Measurements from ENCODE around the gene OXGR1. TPM values are rescaled to one million over a fixed set of nuclear protein-coding genes. Genes with fewer than 3 reads are reported as not detected.
A peak's percentile ranks its signal among the peaks of the same experiment; 100 is the strongest.

OXGR1 gene
- total and polyA plus RNA-seq, 2 of the 8 experiments (the other 6 are each of a cell fraction or from before 2014, with no cell fraction given): 0.34 to 1.8 TPM

DNA sequence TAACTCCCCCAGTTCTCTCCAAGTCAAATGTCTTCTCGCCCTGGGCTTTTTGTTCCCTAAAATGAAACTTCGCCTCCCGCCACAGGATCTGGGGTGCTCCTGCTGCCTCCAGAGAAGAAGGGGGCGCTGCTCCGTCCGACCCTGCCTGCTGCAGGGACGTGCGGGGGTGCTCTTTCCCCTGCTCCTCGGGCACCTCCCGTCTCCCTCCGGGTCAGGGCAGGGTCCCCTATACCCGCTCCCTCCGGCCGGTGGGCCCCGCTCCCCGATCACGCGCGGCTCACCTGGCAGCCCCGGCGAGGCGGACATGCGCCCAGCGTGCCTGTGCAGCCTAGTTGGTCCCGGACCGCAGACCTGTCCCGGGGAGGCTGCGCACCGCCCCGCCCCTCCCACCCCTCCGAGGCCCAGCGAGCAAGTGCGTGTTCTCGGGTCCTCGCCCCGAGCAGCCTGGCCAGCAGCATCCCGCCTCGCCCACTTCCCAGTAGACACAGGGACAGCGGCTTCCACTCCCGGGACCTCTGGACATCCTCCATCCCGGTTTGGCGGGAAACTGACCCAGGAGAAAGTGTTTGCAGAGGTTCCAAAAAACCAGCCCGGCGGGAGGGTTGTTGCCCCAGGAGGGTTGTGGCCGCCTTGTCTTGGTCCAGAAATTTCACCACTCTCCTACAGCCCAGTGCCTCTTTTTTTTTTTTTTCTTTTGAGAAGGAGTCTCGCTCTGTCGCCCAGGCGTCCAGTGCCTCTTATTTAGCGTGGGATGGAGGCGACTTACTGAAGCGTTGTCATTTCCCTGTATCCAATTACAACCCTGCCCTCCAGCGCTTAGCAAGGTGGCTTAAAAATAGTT lies at the start of gene OXGR1 (continued):
- TF ChIP-seq CBX8 (IDR thresholded peaks at IDR 0.05; ENCODE audit: borderline replicate concordance, low read depth, low read length): no peak
- TF ChIP-seq EP300 (IDR thresholded peaks at IDR 0.05; ENCODE audit: borderline replicate concordance in 1 of 2, low read depth in 2 of 2, low read length in 2 of 2): no peak
- TF ChIP-seq ZNF274 (IDR thresholded peaks at IDR 0.05; ENCODE audit: borderline replicate concordance, extremely low read depth, low read length): no peak
- peak; percentile 74 for TF ChIP-seq MAX (IDR thresholded peaks at IDR 0.05)
- peak; percentile 82; the same call in 1 of the 2 replicates for TF ChIP-seq RBBP5 (IDR thresholded peaks at IDR 0.05; ENCODE audit: borderline replicate concordance, low read depth, low read length)
- no peak for TF ChIP-seq CHD7 (IDR thresholded peaks at IDR 0.05; ENCODE audit: insufficient replicate concordance, low read length)
- no peak for TF ChIP-seq GTF2F1 (IDR thresholded peaks at IDR 0.05; ENCODE audit: borderline replicate concordance, low read depth, low read length)
